ENCODE measurements around the gene ANKRD13B.

Gene ANKRD13B

DNA sequence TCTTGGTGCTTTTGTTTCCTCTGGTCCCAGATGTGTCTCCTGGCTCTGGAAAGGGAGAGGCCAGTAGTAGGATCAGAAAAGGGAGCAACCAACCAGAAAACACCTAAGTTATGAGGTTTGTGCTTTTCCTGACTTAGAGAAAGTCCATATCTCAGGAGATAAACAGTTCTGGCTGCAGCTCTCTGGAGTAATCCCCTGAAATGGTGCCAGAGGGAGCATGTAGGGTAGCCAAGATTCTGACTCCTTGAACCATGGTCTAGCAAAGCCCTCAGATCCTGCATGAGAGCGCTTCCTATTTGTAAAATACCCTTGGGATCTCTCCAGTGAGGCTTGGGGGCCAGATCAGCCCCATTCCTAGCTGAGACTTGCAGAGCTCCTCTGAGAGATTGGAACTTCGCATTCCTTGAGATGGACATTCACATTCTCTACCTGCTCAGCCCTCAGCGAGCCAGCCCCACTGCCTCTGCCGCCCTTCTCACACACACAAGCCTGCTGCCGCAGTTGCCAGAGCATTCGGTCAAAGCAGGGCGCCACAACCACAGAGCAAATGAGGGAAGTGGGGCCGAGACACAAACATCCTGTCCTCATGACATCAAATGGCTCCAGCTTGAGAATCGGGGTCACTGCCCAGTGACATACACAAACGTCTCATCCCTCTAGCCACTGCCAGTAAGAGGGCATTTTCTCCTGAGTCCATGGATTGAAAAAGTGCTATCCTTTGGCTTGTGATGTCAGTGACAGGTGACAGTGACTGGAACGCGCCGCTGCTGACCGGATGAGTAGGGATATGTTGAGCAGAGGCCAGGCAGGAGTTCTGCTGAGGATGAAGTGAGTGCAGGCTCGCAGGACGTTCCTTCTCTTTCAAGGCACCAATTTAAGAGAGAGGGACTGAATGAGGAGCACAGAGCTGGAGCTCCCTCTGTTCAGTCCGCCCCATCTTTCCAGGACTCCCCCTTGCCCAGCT, 31.1 kb upstream of the ANKRD13B start:
- no peak for ATAC-seq
- TF ChIP-seq PPARA (CRISPR knock-in tag; IDR thresholded peaks at IDR 0.05; ENCODE audit: borderline replicate concordance) (no peak), ZNF70 (CRISPR knock-in tag; IDR thresholded peaks at IDR 0.05) (no peak), RARB (CRISPR knock-in tag; IDR thresholded peaks at IDR 0.05) (no peak), ZC3H10 (CRISPR knock-in tag; IDR thresholded peaks at IDR 0.05) (no peak), BACH2 (CRISPR knock-in tag; IDR thresholded peaks at IDR 0.05; ENCODE audit: borderline replicate concordance) (no peak), TCF4 (CRISPR knock-in tag; IDR thresholded peaks at IDR 0.05; ENCODE audit: borderline replicate concordance) (no peak), ZNF8 (CRISPR knock-in tag; IDR thresholded peaks at IDR 0.05) (no peak), ZFP3 (CRISPR knock-in tag; IDR thresholded peaks at IDR 0.05) (no peak), ZNF565 (CRISPR knock-in tag; conservative IDR thresholded peaks at IDR 0.05; ENCODE audit: low read depth) (no peak)
- TF ChIP-seq, protein P1, sequence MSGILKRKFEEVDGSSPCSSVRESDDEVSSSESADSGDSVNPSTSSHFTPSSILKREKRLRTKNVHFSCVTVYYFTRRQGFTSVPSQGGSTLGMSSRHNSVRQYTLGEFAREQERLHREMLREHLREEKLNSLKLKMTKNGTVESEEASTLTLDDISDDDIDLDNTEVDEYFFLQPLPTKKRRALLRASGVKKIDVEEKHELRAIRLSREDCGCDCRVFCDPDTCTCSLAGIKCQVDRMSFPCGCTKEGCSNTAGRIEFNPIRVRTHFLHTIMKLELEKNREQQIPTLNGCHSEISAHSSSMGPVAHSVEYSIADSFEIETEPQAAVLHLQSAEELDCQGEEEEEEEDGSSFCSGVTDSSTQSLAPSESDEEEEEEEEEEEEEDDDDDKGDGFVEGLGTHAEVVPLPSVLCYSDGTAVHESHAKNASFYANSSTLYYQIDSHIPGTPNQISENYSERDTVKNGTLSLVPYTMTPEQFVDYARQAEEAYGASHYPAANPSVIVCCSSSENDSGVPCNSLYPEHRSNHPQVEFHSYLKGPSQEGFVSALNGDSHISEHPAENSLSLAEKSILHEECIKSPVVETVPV (CRISPR knock-in tag; IDR thresholded peaks at IDR 0.05), result no peak
- TF ChIP-seq, protein P2, sequence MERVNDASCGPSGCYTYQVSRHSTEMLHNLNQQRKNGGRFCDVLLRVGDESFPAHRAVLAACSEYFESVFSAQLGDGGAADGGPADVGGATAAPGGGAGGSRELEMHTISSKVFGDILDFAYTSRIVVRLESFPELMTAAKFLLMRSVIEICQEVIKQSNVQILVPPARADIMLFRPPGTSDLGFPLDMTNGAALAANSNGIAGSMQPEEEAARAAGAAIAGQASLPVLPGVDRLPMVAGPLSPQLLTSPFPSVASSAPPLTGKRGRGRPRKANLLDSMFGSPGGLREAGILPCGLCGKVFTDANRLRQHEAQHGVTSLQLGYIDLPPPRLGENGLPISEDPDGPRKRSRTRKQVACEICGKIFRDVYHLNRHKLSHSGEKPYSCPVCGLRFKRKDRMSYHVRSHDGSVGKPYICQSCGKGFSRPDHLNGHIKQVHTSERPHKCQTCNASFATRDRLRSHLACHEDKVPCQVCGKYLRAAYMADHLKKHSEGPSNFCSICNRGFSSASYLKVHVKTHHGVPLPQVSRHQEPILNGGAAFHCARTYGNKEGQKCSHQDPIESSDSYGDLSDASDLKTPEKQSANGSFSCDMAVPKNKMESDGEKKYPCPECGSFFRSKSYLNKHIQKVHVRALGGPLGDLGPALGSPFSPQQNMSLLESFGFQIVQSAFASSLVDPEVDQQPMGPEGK (CRISPR knock-in tag; IDR thresholded peaks at IDR 0.05; ENCODE audit: borderline replicate concordance), result no peak
- TF ChIP-seq, protein P3, sequence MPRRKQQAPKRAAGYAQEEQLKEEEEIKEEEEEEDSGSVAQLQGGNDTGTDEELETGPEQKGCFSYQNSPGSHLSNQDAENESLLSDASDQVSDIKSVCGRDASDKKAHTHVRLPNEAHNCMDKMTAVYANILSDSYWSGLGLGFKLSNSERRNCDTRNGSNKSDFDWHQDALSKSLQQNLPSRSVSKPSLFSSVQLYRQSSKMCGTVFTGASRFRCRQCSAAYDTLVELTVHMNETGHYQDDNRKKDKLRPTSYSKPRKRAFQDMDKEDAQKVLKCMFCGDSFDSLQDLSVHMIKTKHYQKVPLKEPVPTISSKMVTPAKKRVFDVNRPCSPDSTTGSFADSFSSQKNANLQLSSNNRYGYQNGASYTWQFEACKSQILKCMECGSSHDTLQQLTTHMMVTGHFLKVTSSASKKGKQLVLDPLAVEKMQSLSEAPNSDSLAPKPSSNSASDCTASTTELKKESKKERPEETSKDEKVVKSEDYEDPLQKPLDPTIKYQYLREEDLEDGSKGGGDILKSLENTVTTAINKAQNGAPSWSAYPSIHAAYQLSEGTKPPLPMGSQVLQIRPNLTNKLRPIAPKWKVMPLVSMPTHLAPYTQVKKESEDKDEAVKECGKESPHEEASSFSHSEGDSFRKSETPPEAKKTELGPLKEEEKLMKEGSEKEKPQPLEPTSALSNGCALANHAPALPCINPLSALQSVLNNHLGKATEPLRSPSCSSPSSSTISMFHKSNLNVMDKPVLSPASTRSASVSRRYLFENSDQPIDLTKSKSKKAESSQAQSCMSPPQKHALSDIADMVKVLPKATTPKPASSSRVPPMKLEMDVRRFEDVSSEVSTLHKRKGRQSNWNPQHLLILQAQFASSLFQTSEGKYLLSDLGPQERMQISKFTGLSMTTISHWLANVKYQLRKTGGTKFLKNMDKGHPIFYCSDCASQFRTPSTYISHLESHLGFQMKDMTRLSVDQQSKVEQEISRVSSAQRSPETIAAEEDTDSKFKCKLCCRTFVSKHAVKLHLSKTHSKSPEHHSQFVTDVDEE (CRISPR knock-in tag; IDR thresholded peaks at IDR 0.05), result no peak
- TF ChIP-seq, protein P4, sequence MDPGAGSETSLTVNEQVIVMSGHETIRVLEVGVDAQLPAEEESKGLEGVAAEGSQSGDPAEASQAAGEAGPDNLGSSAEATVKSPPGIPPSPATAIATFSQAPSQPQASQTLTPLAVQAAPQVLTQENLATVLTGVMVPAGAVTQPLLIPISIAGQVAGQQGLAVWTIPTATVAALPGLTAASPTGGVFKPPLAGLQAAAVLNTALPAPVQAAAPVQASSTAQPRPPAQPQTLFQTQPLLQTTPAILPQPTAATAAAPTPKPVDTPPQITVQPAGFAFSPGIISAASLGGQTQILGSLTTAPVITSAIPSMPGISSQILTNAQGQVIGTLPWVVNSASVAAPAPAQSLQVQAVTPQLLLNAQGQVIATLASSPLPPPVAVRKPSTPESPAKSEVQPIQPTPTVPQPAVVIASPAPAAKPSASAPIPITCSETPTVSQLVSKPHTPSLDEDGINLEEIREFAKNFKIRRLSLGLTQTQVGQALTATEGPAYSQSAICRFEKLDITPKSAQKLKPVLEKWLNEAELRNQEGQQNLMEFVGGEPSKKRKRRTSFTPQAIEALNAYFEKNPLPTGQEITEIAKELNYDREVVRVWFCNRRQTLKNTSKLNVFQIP (CRISPR knock-in tag; IDR thresholded peaks at IDR 0.05; ENCODE audit: borderline replicate concordance, low read depth), result no peak
- TF ChIP-seq, protein P5, sequence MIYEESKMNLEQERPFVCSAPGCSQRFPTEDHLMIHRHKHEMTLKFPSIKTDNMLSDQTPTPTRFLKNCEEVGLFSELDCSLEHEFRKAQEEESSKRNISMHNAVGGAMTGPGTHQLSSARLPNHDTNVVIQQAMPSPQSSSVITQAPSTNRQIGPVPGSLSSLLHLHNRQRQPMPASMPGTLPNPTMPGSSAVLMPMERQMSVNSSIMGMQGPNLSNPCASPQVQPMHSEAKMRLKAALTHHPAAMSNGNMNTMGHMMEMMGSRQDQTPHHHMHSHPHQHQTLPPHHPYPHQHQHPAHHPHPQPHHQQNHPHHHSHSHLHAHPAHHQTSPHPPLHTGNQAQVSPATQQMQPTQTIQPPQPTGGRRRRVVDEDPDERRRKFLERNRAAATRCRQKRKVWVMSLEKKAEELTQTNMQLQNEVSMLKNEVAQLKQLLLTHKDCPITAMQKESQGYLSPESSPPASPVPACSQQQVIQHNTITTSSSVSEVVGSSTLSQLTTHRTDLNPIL (CRISPR knock-in tag; IDR thresholded peaks at IDR 0.05; ENCODE audit: low read depth), result no peak

DNA sequence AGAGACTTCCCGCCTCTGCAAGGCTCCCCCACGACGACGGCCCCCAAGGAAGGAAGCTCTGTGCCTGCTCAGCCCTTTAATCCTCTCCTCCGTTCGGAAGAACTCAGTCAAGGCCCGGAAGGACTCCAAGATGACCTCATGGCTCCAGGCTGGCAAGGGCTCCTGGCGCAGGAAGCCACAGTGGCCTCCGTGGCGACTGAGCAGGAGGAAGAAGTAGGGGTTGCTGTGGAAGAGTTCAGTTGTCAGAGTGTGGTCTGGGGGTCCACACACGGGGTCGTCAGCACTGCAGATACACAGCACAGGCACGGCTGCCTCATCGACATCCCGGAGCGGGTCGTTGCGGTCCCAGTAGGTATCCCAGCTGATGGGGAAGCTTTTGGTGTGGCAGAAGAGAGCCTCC, 30.3 kb upstream of the ANKRD13B start:
- ATAC-seq, result no peak
- no peak for TF ChIP-seq ZNF565 (CRISPR knock-in tag; conservative IDR thresholded peaks at IDR 0.05; ENCODE audit: low read depth)
- TF ChIP-seq ESRRG (CRISPR knock-in tag; IDR thresholded peaks at IDR 0.05), result no peak
- no peak for TF ChIP-seq ZFP30 (CRISPR knock-in tag; IDR thresholded peaks at IDR 0.05)
- no peak for TF ChIP-seq ZFP3 (CRISPR knock-in tag; IDR thresholded peaks at IDR 0.05)
- no peak for TF ChIP-seq PPARA (CRISPR knock-in tag; IDR thresholded peaks at IDR 0.05; ENCODE audit: borderline replicate concordance)
- no peak for TF ChIP-seq ZNF8 (CRISPR knock-in tag; IDR thresholded peaks at IDR 0.05)
- no peak for TF ChIP-seq TOX (CRISPR knock-in tag; IDR thresholded peaks at IDR 0.05; ENCODE audit: borderline replicate concordance)
- TF ChIP-seq GLIS3 (CRISPR knock-in tag; IDR thresholded peaks at IDR 0.05), result no peak
- TF ChIP-seq SNAI2 (CRISPR knock-in tag; IDR thresholded peaks at IDR 0.05), result no peak
- TF ChIP-seq, protein P4 (CRISPR knock-in tag; IDR thresholded peaks at IDR 0.05; ENCODE audit: borderline replicate concordance, low read depth), result no peak

Measured in SK-N-SH treated with all-trans-retinoic acid at 6 μM for 48 hours (cell line).